HepG2 (cell line): ENCODE measurements around the gene CPNE1. TPM values are rescaled to one million over a fixed set of nuclear protein-coding genes. Genes with fewer than 3 reads are reported as not detected.

Source experiments
- BHLHE40 ChIP-seq: IDR thresholded peaks from 2 replicates; pipeline ENCODE4 v1.6.1; 2011; ENCODE audit warnings: low read length, improper control_type of control experiment
- BRD4 ChIP-seq: sonication (generic); formaldehyde crosslinking; IDR thresholded peaks from 2 replicates; pipeline ENCODE4 v1.4.0; 2020; ENCODE audit warnings: missing genetic modification reagents
- CBX2 ChIP-seq, 2 experiments: fragments of 200-600 bp in 1 of 2; sonication (generic); formaldehyde crosslinking in 1 of 2; IDR thresholded peaks; 2 replicates each; pipeline versions ENCODE4 v1.7.0 to v1.8.1; 2018 to 2022; ENCODE audit warnings: low read depth in 2 of 2, low read length in 1 of 2, mild to moderate bottlenecking in 1 of 2, missing genetic modification reagents in 1 of 2
- ESRRA ChIP-seq: sonication (generic); formaldehyde crosslinking; IDR thresholded peaks from 2 replicates; pipeline ENCODE4 v1.5.1; 2020; ENCODE audit warnings: mild to moderate bottlenecking, low read depth, missing genetic modification reagents
- HDAC1 ChIP-seq: sonication (generic); formaldehyde crosslinking; IDR thresholded peaks from 2 replicates; pipeline ENCODE4 v1.5.1; 2020; ENCODE audit warnings: mild to moderate bottlenecking, missing genetic modification reagents
- MAZ ChIP-seq, 2 experiments: sonication (generic) in 1 of 2; formaldehyde crosslinking in 1 of 2; IDR thresholded peaks; 2 replicates each; pipeline versions ENCODE4 v1.5.0 to v1.6.1; 2012 to 2020; ENCODE audit warnings: low read depth in 2 of 2, mild to moderate bottlenecking in 2 of 2, borderline replicate concordance in 1 of 2, improper control_type of control experiment in 1 of 2, low read length in 1 of 2, missing genetic modification reagents in 1 of 2, moderate library complexity in 1 of 2
- NFATC3 ChIP-seq: sonication (generic); formaldehyde crosslinking; IDR thresholded peaks from 2 replicates; pipeline ENCODE4 v1.5.1; 2020; ENCODE audit warnings: mild to moderate bottlenecking, missing genetic modification reagents
- NFE2L1 ChIP-seq: sonication (generic); formaldehyde crosslinking; IDR thresholded peaks from 2 replicates; pipeline ENCODE4 v1.4.0; 2020; ENCODE audit warnings: missing genetic modification reagents, mild to moderate bottlenecking, borderline replicate concordance
- NFKBIZ ChIP-seq: IDR thresholded peaks from 2 replicates; pipeline ENCODE4 v1.6.1; 2018; ENCODE audit warnings: missing genetic modification reagents, missing compliant biosample characterization
- NFRKB ChIP-seq: fragments of 450-650 bp; IDR thresholded peaks from 2 replicates; pipeline ENCODE4 v1.6.1; 2017
- RFXANK ChIP-seq: IDR thresholded peaks from 2 replicates; pipeline ENCODE4 v1.6.1; 2016
- TBX3 ChIP-seq: fragments of 450-650 bp; IDR thresholded peaks from 2 replicates; pipeline ENCODE4 v1.6.1; 2017; ENCODE audit warnings: antibody characterized with exemption, mild to moderate bottlenecking, inconsistent platforms, borderline replicate concordance
- TOPORS ChIP-seq: sonication (generic); formaldehyde crosslinking; IDR thresholded peaks from 2 replicates; pipeline ENCODE4 v1.8.0; 2023; ENCODE audit warnings: mild to moderate bottlenecking, missing genetic modification reagents
- ZBTB21 ChIP-seq: sonication (generic); formaldehyde crosslinking; IDR thresholded peaks from 2 replicates; pipeline ENCODE4 v1.4.0; 2020; ENCODE audit warnings: missing genetic modification reagents
- ZNF101 ChIP-seq: sonication (generic); formaldehyde crosslinking; IDR thresholded peaks from 2 replicates; pipeline ENCODE4 v1.4.0; 2020; ENCODE audit warnings: mild to moderate bottlenecking, low read depth, missing genetic modification reagents, borderline replicate concordance
- ZNF563 ChIP-seq: sonication (generic); formaldehyde crosslinking; IDR thresholded peaks from 2 replicates; pipeline ENCODE4 v1.8.0; 2022; ENCODE audit warnings: mild to moderate bottlenecking, moderate library complexity, missing genetic modification reagents
- polyA plus RNA-seq, 8 experiments: library from polyadenylated mRNA; depleted of rRNA in 3 of 8; stranded (reverse) in 7 of 8; unstranded in 1 of 8; fragments of >200 nt; fragmentation: Illumina TruSeq in 4 of 8; extraction: Trizol in 4 of 8; gene quantifications; 2 replicates each; pipeline versions ENCODE4 v1.2.1 to v1.2.3, GENCODE V29; 2011 to 2016; ENCODE audit warnings: low read depth in 4 of 8, missing spikeins in 1 of 8, mixed read lengths in 1 of 8; ENCODE audit not compliant: insufficient read depth in 1 of 8
- total RNA-seq, 5 experiments: library from RNA; depleted of rRNA; stranded (reverse); fragments of >200 nt; fragmentation: Illumina TruSeq; extraction: Trizol; gene quantifications; 2 replicates each; pipeline ENCODE4 v1.2.3, GENCODE V29; 2016; ENCODE audit warnings: low read depth in 1 of 5
- TF ChIP-seq, protein P1 (sequence below): fragments of 450-650 bp; IDR thresholded peaks from 2 replicates; pipeline ENCODE4 v1.6.1; 2016
- TF ChIP-seq, protein P2 (sequence below): sonication (generic); formaldehyde crosslinking; IDR thresholded peaks from 2 replicates; pipeline ENCODE4 v1.4.0; 2020; ENCODE audit warnings: missing genetic modification reagents, borderline replicate concordance
- TF ChIP-seq, protein P3 (sequence below): sonication (generic); formaldehyde crosslinking; IDR thresholded peaks from 2 replicates; pipeline ENCODE4 v1.4.0; 2020; ENCODE audit warnings: missing genetic modification reagents
- TF ChIP-seq, protein P4 (sequence below): sonication (generic); formaldehyde crosslinking; IDR thresholded peaks from 2 replicates; pipeline ENCODE4 v1.9.0; 2022; ENCODE audit warnings: low read depth, missing genetic modification reagents

Gene CPNE1
- total and polyA plus RNA-seq, 2 of the 13 experiments (the other 11 are each of a cell fraction or from before 2014, with no cell fraction given) = 408 to 431 TPM

DNA sequence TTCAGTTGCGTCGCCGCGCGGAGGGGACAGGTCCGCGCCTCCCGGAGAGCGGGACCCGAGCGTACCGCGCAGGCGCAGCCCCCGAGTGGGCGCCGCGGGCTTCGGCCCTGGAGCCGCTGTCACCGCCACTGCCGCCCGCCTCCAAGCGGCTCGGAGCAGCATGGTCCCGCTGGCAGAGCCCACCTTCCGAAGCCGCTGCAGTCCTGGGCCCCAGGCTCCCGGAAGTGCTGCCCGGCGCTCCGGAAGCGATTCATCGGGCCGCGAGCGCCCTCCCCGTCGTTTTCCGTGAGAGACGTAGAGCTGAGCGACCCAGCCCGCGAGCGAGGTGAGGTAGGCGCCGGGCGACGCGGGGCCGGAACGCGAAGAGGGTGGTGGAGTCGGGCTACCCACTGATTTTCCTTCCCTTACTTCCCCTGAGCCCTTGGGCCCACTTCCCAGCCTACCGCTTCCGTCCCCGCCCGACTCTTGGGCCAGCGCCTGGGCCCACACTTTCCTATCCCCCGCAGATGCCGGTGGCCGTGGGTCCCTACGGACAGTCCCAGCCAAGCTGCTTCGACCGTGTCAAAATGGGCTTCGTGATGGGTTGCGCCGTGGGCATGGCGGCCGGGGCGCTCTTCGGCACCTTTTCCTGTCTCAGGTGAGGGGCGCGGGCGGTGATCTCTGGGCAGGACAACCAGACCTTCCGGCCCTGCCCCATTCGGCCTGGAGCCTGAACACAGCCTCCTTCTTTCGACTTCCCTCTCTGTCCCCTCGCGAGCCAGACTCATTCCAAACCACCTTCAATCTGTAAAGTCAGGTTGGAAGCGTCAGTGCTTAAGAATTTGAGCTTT, 34.6 kb upstream of the CPNE1 start, which contains the start of the genes NFS1 and ROMO1 (continued):
- TF ChIP-seq, protein P1, sequence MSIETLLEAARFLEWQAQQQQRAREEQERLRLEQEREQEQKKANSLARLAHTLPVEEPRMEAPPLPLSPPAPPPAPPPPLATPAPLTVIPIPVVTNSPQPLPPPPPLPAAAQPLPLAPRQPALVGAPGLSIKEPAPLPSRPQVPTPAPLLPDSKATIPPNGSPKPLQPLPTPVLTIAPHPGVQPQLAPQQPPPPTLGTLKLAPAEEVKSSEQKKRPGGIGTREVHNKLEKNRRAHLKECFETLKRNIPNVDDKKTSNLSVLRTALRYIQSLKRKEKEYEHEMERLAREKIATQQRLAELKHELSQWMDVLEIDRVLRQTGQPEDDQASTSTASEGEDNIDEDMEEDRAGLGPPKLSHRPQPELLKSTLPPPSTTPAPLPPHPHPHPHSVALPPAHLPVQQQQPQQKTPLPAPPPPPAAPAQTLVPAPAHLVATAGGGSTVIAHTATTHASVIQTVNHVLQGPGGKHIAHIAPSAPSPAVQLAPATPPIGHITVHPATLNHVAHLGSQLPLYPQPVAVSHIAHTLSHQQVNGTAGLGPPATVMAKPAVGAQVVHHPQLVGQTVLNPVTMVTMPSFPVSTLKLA = peak; percentile 74
- TF ChIP-seq BRD4 (CRISPR knock-in tag) (peak; percentile 85), ZNF563 (CRISPR knock-in tag) (peak; percentile 89), MAZ (IDR thresholded peaks at IDR 0.05; ENCODE audit: borderline replicate concordance, low read depth, low read length) (peak; percentile 96), MAZ (CRISPR knock-in tag; IDR thresholded peaks at IDR 0.05; ENCODE audit: low read depth) (peak; percentile 100), ESRRA (CRISPR knock-in tag) (peak; percentile 94), TOPORS (CRISPR knock-in tag) (peak; percentile 99), ZBTB21 (CRISPR knock-in tag) (no peak), NFATC3 (CRISPR knock-in tag) (peak; percentile 95), HDAC1 (CRISPR knock-in tag) (peak; percentile 99), BHLHE40 (no peak; the same call in none of the 2 replicates), TBX3 (peak; percentile 51), NFE2L1 (CRISPR knock-in tag) (peak; percentile 87), NFRKB (no peak), ZNF101 (peak; percentile 27), RFXANK (CRISPR knock-in tag) (peak; percentile 66; the same call in 1 of the 2 replicates), NFKBIZ (CRISPR knock-in tag) (peak; percentile 71), CBX2 (IDR thresholded peaks at IDR 0.05; ENCODE audit: low read depth, low read length) (no peak), CBX2 (CRISPR knock-in tag; IDR thresholded peaks at IDR 0.05; ENCODE audit: low read depth) (peak; percentile 96; the same call in 1 of the 2 replicates)
- TF ChIP-seq, protein P2, sequence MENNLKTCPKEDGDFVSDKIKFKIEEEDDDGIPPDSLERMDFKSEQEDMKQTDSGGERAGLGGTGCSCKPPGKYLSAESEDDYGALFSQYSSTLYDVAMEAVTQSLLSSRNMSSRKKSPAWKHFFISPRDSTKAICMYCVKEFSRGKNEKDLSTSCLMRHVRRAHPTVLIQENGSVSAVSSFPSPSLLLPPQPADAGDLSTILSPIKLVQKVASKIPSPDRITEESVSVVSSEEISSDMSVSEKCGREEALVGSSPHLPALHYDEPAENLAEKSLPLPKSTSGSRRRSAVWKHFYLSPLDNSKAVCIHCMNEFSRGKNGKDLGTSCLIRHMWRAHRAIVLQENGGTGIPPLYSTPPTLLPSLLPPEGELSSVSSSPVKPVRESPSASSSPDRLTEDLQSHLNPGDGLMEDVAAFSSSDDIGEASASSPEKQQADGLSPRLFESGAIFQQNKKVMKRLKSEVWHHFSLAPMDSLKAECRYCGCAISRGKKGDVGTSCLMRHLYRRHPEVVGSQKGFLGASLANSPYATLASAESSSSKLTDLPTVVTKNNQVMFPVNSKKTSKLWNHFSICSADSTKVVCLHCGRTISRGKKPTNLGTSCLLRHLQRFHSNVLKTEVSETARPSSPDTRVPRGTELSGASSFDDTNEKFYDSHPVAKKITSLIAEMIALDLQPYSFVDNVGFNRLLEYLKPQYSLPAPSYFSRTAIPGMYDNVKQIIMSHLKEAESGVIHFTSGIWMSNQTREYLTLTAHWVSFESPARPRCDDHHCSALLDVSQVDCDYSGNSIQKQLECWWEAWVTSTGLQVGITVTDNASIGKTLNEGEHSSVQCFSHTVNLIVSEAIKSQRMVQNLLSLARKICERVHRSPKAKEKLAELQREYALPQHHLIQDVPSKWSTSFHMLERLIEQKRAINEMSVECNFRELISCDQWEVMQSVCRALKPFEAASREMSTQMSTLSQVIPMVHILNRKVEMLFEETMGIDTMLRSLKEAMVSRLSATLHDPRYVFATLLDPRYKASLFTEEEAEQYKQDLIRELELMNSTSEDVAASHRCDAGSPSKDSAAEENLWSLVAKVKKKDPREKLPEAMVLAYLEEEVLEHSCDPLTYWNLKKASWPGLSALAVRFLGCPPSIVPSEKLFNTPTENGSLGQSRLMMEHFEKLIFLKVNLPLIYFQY = peak; percentile 94
- TF ChIP-seq, protein P3, sequence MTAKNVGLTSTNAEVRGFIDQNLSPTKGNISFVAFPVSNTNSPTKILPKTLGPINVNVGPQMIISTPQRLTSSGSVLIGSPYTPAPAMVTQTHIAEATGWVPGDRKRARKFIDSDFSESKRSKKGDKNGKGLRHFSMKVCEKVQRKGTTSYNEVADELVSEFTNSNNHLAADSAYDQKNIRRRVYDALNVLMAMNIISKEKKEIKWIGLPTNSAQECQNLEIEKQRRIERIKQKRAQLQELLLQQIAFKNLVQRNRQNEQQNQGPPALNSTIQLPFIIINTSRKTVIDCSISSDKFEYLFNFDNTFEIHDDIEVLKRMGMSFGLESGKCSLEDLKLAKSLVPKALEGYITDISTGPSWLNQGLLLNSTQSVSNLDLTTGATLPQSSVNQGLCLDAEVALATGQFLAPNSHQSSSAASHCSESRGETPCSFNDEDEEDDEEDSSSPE (CRISPR knock-in tag) = peak; percentile 96
- TF ChIP-seq, protein P4, sequence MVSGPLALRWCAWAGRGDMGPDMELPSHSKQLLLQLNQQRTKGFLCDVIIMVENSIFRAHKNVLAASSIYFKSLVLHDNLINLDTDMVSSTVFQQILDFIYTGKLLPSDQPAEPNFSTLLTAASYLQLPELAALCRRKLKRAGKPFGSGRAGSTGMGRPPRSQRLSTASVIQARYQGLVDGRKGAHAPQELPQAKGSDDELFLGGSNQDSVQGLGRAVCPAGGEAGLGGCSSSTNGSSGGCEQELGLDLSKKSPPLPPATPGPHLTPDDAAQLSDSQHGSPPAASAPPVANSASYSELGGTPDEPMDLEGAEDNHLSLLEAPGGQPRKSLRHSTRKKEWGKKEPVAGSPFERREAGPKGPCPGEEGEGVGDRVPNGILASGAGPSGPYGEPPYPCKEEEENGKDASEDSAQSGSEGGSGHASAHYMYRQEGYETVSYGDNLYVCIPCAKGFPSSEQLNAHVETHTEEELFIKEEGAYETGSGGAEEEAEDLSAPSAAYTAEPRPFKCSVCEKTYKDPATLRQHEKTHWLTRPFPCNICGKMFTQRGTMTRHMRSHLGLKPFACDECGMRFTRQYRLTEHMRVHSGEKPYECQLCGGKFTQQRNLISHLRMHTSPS = no peak; the same call in 1 of the 2 replicates
